Tibial nerve (tissue), 4 donors: ENCODE results near the gene TSHZ1.

Experiments
- EP300 ChIP-seq, 2 donors: sonication (generic); formaldehyde crosslinking; IDR thresholded peaks; one replicate each; pipeline ENCODE4 v1.6.1; 2017; ENCODE audit warnings: antibody characterized with exemption in 2 of 2, mild to moderate bottlenecking in 1 of 2
- POLR2A ChIP-seq, 2 donors: fragments of 450-650 bp; IDR thresholded peaks; one replicate each; pipeline ENCODE4 v1.6.1; 2017; ENCODE audit warnings: antibody characterized with exemption in 2 of 2, mild to moderate bottlenecking in 2 of 2, moderate library complexity in 2 of 2
- TF ChIP-seq, protein P1 (sequence below), 5 experiments: fragments of 200-600 bp in 3 of 5; fragments of 450-650 bp in 2 of 5; sonication (generic) in 3 of 5; IDR thresholded peaks; one replicate each; pipeline ENCODE4 v1.5.1; 2016 to 2019; ENCODE audit warnings: antibody characterized with exemption in 5 of 5, mild to moderate bottlenecking in 3 of 5, moderate library complexity in 2 of 5

DNA sequence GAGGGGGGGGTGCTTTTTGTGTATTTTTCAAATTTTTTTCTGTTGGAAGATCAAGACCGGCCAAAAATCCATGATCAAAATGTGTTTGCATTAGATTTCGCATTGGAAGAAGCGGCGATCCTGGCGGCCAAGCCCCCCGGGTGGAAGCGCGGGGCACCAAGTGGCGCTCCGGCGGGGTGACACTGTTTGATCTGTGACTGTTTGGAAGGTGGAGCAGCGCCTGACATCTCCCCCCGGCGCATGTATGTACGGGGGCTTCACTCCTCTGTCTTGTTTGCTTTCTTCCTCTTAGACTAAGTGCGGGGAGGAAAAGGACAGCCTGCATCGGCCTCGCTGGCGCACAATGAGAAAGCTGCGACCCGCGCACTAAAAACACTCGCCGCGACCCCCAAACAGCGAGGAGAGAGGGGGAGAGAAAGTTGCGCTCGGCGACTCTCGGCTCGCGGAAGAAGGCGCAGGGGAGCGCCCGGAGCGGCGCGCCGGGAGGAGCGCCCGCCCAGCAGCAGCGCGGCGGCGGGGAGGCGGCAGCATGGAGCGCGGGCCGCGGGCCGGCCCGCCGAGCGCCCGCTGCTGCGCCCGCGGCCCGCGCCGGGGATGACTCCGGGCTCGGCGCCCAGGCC is 515 bp downstream of the TSHZ1 start:
- TF ChIP-seq, protein P1, sequence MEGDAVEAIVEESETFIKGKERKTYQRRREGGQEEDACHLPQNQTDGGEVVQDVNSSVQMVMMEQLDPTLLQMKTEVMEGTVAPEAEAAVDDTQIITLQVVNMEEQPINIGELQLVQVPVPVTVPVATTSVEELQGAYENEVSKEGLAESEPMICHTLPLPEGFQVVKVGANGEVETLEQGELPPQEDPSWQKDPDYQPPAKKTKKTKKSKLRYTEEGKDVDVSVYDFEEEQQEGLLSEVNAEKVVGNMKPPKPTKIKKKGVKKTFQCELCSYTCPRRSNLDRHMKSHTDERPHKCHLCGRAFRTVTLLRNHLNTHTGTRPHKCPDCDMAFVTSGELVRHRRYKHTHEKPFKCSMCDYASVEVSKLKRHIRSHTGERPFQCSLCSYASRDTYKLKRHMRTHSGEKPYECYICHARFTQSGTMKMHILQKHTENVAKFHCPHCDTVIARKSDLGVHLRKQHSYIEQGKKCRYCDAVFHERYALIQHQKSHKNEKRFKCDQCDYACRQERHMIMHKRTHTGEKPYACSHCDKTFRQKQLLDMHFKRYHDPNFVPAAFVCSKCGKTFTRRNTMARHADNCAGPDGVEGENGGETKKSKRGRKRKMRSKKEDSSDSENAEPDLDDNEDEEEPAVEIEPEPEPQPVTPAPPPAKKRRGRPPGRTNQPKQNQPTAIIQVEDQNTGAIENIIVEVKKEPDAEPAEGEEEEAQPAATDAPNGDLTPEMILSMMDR (IDR thresholded peaks at IDR 0.05), result no peak
- TF ChIP-seq EP300 (IDR thresholded peaks at IDR 0.05), result no peak
- no peak for TF ChIP-seq POLR2A (IDR thresholded peaks at IDR 0.05)
